ENCODE data around the gene SERPINB1.
"Not testable (repeated sequence)": the region's sequence is repeated elsewhere in the genome, so short reads cannot be mapped to it uniquely, and the experiment has no call there.

SERPINB1 gene

GRCh38 chr6:2883673-2884072, 42.0 kb upstream of the SERPINB1 start:
- Histone ChIP-seq H3K27ac (no peak overlapping the region), H3K4me2 (ENCODE audit: low read length) (no peak overlapping the region), H3K79me2 (no peaks in the 10 kb centered on the region), H3K4me3 (ENCODE audit: low read depth, low read length) (no peak overlapping the region), H3K4me1 (no peaks in the 10 kb centered on the region), H3K9me3 (ENCODE audit: control insufficient read depth, low read length) (no peaks in the 10 kb centered on the region), H2AFZ (no peak overlapping the region), H3K27me3 (ENCODE audit: control insufficient read depth, insufficient read depth, low read length) (no peaks in the 10 kb centered on the region), H3K9ac (no peak overlapping the region), H3K36me3 (ENCODE audit: control insufficient read depth, insufficient read depth, low read length) (no peaks in the 10 kb centered on the region)
- TF ChIP-seq, protein P1, sequence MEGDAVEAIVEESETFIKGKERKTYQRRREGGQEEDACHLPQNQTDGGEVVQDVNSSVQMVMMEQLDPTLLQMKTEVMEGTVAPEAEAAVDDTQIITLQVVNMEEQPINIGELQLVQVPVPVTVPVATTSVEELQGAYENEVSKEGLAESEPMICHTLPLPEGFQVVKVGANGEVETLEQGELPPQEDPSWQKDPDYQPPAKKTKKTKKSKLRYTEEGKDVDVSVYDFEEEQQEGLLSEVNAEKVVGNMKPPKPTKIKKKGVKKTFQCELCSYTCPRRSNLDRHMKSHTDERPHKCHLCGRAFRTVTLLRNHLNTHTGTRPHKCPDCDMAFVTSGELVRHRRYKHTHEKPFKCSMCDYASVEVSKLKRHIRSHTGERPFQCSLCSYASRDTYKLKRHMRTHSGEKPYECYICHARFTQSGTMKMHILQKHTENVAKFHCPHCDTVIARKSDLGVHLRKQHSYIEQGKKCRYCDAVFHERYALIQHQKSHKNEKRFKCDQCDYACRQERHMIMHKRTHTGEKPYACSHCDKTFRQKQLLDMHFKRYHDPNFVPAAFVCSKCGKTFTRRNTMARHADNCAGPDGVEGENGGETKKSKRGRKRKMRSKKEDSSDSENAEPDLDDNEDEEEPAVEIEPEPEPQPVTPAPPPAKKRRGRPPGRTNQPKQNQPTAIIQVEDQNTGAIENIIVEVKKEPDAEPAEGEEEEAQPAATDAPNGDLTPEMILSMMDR (IDR thresholded peaks at IDR 0.05): no peak

- H3K4me3 ChIP-seq (ENCODE audit: low read depth, low read length): no peak overlapping the region
- no peak overlapping the region for H3K9ac ChIP-seq
- no peak overlapping the region for H3K4me2 ChIP-seq (ENCODE audit: low read length)
- no peaks in the 10 kb centered on the region for H3K79me2 ChIP-seq
- no peaks in the 10 kb centered on the region for H3K9me3 ChIP-seq (ENCODE audit: control insufficient read depth, low read length)
- H3K36me3 ChIP-seq (ENCODE audit: control insufficient read depth, insufficient read depth, low read length): no peaks in the 10 kb centered on the region
- TF ChIP-seq, protein P1 (IDR thresholded peaks at IDR 0.05): no peak
- no peak overlapping the region for H3K27ac ChIP-seq
- H3K4me1 ChIP-seq: peaks cover 4% of the 10 kb centered on the region
- no peak overlapping the region for H2AFZ ChIP-seq
- H3K27me3 ChIP-seq (ENCODE audit: control insufficient read depth, insufficient read depth, low read length): no peaks in the 10 kb centered on the region
Observed at GRCh38 chr6:2881423-2881822, 39.8 kb upstream of the SERPINB1 start.

DNA sequence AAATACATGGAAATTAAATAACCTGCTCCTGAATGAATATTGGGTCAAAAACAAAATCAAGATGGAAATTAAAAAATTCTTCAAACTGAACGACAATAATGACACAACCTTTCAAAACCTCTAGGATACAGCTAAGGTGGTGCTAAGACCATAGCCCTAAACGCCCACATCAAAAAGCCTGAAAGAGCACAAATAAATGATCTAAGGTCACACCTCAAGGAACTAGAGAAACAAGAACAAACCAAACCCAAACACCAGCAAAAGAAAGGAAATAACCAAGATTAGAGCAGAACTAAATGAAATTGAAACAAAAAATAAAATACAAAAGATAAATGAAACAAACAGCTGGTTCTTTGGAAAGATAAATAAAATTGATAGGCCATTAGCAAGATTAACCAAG, 38.5 kb upstream of the SERPINB1 start:
- not testable (repeated sequence) for H3K27ac ChIP-seq; H3K79me2 ChIP-seq; H3K36me3 ChIP-seq (ENCODE audit: control insufficient read depth, insufficient read depth, low read length); H3K9ac ChIP-seq; H3K9me3 ChIP-seq (ENCODE audit: control insufficient read depth, low read length); H2AFZ ChIP-seq; H3K4me2 ChIP-seq (ENCODE audit: low read length); H3K4me1 ChIP-seq; H3K4me3 ChIP-seq (ENCODE audit: low read depth, low read length); H3K27me3 ChIP-seq (ENCODE audit: control insufficient read depth, insufficient read depth, low read length)

DNA sequence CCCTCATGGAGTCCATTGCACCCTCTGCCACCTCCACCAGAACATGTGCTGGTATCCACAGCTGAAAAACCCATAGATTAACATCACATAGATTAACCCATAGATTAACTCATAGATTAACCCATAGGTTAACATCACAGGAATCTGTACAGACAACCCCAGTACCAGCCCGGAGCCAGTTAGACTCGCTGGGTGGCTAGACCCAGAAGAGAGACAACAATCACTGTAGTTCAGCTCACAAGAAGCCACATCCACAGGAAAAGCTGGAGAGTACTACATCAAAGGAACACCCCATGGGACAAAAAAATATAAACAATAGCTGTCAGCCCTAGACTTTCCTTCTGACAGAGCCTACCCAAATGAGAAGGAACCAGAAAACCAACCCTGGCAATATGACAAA, 36.3 kb upstream of the SERPINB1 start:
- no peak overlapping the region for H2AFZ ChIP-seq
- H3K79me2 ChIP-seq: no peaks in the 10 kb centered on the region
- no peaks in the 10 kb centered on the region for H3K27me3 ChIP-seq (ENCODE audit: control insufficient read depth, insufficient read depth, low read length)
- H3K4me1 ChIP-seq: peaks cover 6% of the 10 kb centered on the region
- TF ChIP-seq, protein P1 (IDR thresholded peaks at IDR 0.05): no peak
- H3K36me3 ChIP-seq (ENCODE audit: control insufficient read depth, insufficient read depth, low read length): no peaks in the 10 kb centered on the region
- H3K9me3 ChIP-seq (ENCODE audit: control insufficient read depth, low read length): no peaks in the 10 kb centered on the region
- H3K9ac ChIP-seq: no peak overlapping the region
- H3K27ac ChIP-seq: no peak overlapping the region
- no peak overlapping the region for H3K4me2 ChIP-seq (ENCODE audit: low read length)
- no peak overlapping the region for H3K4me3 ChIP-seq (ENCODE audit: low read depth, low read length)

- Histone ChIP-seq H3K4me3 (ENCODE audit: low read depth, low read length) (no peak overlapping the region), H3K4me2 (ENCODE audit: low read length) (peak overlapping the region; percentile 92), H2AFZ (no peak overlapping the region), H3K79me2 (no peaks in the 10 kb centered on the region), H3K27me3 (ENCODE audit: control insufficient read depth, insufficient read depth, low read length) (no peaks in the 10 kb centered on the region), H3K9ac (no peak overlapping the region), H3K9me3 (ENCODE audit: control insufficient read depth, low read length) (no peaks in the 10 kb centered on the region), H3K27ac (peak overlapping the region; percentile 66), H3K4me1 (peaks cover 6% of the 10 kb centered on the region), H3K36me3 (ENCODE audit: control insufficient read depth, insufficient read depth, low read length) (no peaks in the 10 kb centered on the region)
- TF ChIP-seq, protein P1 (IDR thresholded peaks at IDR 0.05): no peak
Observed at GRCh38 chr6:2877057-2877882, 35.6 kb upstream of the SERPINB1 start.
